ENCODE measurements around the gene FLT1. TPM values are rescaled to one million over a fixed set of nuclear protein-coding genes. Genes with fewer than 3 reads are reported as not detected.

The FLT1 gene
- total RNA-seq, 1 donor from 2014 or later = 72.4 TPM

DNA sequence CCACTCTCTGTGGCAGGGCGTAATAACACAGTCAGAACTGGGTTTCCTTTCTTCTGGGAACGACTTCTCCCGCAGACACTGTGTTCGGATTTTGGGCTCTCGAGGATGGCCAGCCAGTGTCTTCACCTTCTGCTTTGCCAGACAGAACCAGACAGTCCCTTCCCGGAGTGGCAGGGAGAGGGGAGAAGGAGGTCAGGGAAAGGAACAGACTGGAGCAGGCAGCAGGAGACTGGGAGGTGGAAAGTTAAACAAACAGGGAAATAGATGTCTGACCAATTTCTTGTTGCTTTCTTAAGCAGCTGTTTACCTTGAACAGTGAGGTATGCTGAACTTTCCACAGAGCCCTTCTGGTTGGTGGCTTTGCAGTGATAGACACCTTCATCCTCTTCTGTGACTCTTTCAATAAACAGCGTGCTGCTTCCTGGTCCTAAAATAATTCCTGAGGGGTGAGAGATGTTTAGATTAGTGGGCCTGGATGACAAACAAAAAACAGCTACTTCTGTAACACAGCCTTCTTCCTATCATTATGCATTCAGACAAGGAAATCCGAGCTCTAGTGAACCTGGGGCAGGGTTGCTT lies 137.6 kb downstream of the FLT1 start:
- Histone ChIP-seq H3K27me3 (no peaks in the 10 kb centered on the region), H3K9me3 (no peaks in the 10 kb centered on the region), H3K4me3 (no peak overlapping the region), H3K4me1 (no peaks in the 10 kb centered on the region), H3K27ac (no peak overlapping the region), H3K36me3 (no peaks in the 10 kb centered on the region)
- no peak for ATAC-seq
- intact Hi-C loops (cut with DNase I) = no loop called here
- no peak for DNase-seq
- TF ChIP-seq, protein P1, sequence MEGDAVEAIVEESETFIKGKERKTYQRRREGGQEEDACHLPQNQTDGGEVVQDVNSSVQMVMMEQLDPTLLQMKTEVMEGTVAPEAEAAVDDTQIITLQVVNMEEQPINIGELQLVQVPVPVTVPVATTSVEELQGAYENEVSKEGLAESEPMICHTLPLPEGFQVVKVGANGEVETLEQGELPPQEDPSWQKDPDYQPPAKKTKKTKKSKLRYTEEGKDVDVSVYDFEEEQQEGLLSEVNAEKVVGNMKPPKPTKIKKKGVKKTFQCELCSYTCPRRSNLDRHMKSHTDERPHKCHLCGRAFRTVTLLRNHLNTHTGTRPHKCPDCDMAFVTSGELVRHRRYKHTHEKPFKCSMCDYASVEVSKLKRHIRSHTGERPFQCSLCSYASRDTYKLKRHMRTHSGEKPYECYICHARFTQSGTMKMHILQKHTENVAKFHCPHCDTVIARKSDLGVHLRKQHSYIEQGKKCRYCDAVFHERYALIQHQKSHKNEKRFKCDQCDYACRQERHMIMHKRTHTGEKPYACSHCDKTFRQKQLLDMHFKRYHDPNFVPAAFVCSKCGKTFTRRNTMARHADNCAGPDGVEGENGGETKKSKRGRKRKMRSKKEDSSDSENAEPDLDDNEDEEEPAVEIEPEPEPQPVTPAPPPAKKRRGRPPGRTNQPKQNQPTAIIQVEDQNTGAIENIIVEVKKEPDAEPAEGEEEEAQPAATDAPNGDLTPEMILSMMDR (IDR thresholded peaks at IDR 0.05) = no peak

DNA sequence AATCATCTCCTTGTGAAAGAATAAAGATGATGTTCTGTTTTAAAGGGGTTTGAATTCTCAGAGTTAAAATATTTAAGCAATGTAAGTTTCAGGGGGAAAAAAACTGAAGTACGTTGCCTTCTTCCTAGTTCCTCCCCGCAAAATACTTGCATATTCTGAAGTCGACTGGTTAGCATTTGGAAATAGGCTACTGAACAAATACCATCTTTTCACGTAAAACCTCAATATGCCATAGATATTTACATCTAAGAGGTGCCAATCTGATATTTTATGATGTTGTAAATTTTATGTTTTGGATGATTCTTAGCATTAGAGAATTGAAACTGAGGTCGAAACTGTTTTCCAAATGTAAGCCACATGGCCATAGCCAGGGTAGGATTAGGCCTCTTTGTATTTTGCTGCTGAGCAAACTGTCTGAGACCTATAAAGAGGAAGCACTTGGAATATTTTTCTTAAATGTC lies 138.3 kb downstream of the FLT1 start:
- TF ChIP-seq, protein P1 (IDR thresholded peaks at IDR 0.05) = no peak
- Histone ChIP-seq H3K27me3 (no peaks in the 10 kb centered on the region), H3K36me3 (no peaks in the 10 kb centered on the region), H3K27ac (no peak overlapping the region), H3K9me3 (no peaks in the 10 kb centered on the region), H3K4me1 (no peaks in the 10 kb centered on the region), H3K4me3 (no peak overlapping the region)
- ATAC-seq (no peak), DNase-seq (no peak)
- intact Hi-C loops (cut with DNase I) = no loop called here

DNA sequence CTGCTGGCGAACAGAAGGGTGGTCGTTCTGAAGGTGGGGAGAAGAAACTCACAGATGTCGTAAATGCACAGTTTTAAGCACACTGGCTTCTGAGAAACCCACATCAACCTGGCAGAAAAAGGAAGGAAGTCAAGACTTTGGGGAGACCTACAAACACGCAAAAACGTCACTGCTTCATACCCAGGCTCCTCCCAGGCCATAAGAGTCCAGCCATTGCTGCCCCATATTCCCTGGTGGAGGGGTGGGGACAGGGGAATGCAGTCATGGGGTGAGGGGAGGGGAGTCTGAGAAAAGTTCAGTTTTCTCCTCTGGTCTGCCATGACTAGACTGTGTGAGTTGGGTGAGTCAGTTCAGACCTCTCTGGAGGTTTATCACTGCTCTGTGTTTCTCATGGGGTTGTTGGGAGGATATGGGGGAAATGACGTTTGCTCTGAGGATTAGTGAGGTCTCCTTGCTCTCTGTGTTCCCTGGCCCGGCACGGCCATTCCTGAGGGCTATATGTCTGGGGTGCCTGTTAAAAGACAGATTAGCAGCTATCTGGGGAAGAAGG lies 139.0 kb downstream of the FLT1 start:
- Histone ChIP-seq H3K36me3 (no peaks in the 10 kb centered on the region), H3K4me3 (no peak overlapping the region), H3K9me3 (no peaks in the 10 kb centered on the region), H3K4me1 (no peaks in the 10 kb centered on the region), H3K27me3 (no peaks in the 10 kb centered on the region), H3K27ac (no peak overlapping the region)
- ATAC-seq (peak; percentile 30), DNase-seq (no peak)
- intact Hi-C loops (cut with DNase I) = no loop called here
- TF ChIP-seq, protein P1 (IDR thresholded peaks at IDR 0.05) = no peak

DNA sequence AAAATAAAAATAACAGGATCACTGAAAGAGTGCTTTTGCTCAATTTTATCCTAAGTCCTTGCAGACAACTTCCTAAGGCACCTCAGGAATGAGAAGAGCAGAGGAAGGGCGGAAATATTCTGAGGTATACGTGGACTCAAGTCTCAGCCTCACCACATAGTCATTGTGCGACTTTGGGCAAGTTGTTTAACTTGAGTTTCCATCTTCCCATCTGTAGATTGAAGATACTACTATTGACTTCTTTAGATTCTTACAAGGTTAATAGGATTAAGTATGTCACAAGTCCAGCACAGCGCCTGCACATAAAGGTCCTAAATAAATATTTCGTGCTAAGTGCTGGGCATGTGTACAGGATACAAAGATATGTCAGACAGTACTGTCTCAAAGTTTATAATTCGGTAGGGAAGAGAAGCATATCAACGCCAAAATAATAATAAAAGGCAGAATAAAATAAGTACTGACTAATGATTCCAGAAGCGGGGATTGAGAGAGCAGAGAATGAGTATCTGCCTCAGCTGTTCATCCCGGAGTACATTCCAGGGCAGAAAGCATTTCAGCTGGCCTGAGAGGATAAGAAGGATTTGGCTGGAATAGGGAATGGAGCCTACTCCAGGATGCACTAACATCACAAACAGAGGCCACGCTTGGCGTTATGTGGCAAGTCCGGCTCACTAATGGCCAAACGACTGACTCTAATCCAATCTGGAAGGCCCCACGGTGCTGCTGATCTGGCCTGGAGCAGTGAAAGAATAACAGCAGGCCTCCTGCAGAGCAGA lies 139.7 kb downstream of the FLT1 start:
- H3K27ac ChIP-seq = no peak overlapping the region
- no peaks in the 10 kb centered on the region for H3K4me1 ChIP-seq
- TF ChIP-seq, protein P1 (IDR thresholded peaks at IDR 0.05) = no peak
- no peaks in the 10 kb centered on the region for H3K9me3 ChIP-seq
- no peak for ATAC-seq
- no peaks in the 10 kb centered on the region for H3K36me3 ChIP-seq
- intact Hi-C loops (cut with DNase I) = no loop called here
- H3K27me3 ChIP-seq = no peaks in the 10 kb centered on the region
- no peak overlapping the region for H3K4me3 ChIP-seq
- DNase-seq = no peak

DNA sequence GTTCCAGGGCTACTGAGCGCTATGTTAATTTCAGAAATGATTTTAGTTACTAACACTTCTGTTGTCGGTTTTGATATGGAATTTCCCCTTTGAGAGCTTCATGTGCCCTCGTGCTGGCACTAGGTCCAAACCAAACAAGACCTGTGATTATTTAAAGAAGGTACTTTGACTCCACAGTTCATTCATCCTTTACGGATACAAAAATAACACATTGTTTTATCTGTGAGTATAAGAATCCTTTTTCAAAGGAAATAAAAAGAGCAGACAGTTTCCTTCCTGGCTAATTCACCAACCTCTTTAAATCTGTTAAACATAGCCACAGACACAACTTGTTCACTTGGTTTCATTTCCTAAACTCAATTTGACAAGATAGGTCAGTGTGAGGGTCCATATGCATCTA lies 141.2 kb downstream of the FLT1 start:
- no peak for DNase-seq
- Histone ChIP-seq H3K4me1 (no peaks in the 10 kb centered on the region), H3K4me3 (no peak overlapping the region), H3K9me3 (no peaks in the 10 kb centered on the region), H3K36me3 (no peaks in the 10 kb centered on the region), H3K27ac (no peak overlapping the region), H3K27me3 (no peaks in the 10 kb centered on the region)
- TF ChIP-seq, protein P1 (IDR thresholded peaks at IDR 0.05) = no peak
- intact Hi-C loops (cut with DNase I) = no loop called here
- ATAC-seq = no peak
